Smooth muscle cell (in vitro differentiated cells): ENCODE data around the gene FLOT2. TPM values are rescaled to one million over a fixed set of nuclear protein-coding genes. Genes with fewer than 3 reads are reported as not detected.

ENCODE experiments used
- DNase-seq: peaks from one replicate; lab custom pipeline; 2025; ENCODE audit not compliant: unreplicated experiment; lab: John Stamatoyannopoulos, UW
- H2AFZ ChIP-seq: fragments of 200-600 bp; sonication (generic); 2 replicates; pipeline ENCODE4 v1.6.0; 2016; ENCODE audit warnings: antibody characterized with exemption, low read depth, mild to moderate bottlenecking
- H3F3A ChIP-seq: fragments of 200-600 bp; sonication (generic); 2 replicates; pipeline ENCODE4 v1.6.0; 2017; ENCODE audit warnings: antibody characterized with exemption, low read depth
- H3K27ac ChIP-seq: fragments of 200-600 bp; sonication (generic); 2 replicates; pipeline ENCODE4 v1.5.1; 2016; ENCODE audit warnings: low read depth, mild to moderate bottlenecking
- H3K27me3 ChIP-seq: fragments of 200-600 bp; sonication (generic); 2 replicates; pipeline ENCODE4 v1.6.1; 2016; ENCODE audit warnings: low read depth, mild to moderate bottlenecking
- H3K36me3 ChIP-seq: fragments of 200-600 bp; sonication (generic); 2 replicates; pipeline ENCODE4 v1.5.1; 2016; ENCODE audit warnings: low read depth
- H3K4me1 ChIP-seq: fragments of 200-600 bp; sonication (generic); 2 replicates; pipeline ENCODE4 v1.5.1; 2016; ENCODE audit warnings: low read depth
- H3K4me2 ChIP-seq: fragments of 200-600 bp; sonication (generic); 2 replicates; pipeline ENCODE4 v1.6.0; 2016; ENCODE audit warnings: mild to moderate bottlenecking
- H3K4me3 ChIP-seq: fragments of 200-600 bp; sonication (generic); 2 replicates; pipeline ENCODE4 v1.5.1; 2016; ENCODE audit warnings: mild to moderate bottlenecking
- H3K79me2 ChIP-seq: fragments of 200-600 bp; sonication (generic); 2 replicates; pipeline ENCODE4 v1.6.0; 2016; ENCODE audit warnings: low read depth, mild to moderate bottlenecking
- H3K9ac ChIP-seq: fragments of 200-600 bp; sonication (generic); 2 replicates; pipeline ENCODE4 v1.6.0; 2016; ENCODE audit warnings: low read depth
- H3K9me3 ChIP-seq: fragments of 200-600 bp; sonication (generic); replicated peaks from 2 replicates; pipeline ENCODE4 v1.5.1; 2016; ENCODE audit warnings: low read depth
- H4K20me1 ChIP-seq: fragments of 200-600 bp; sonication (generic); 2 replicates; pipeline ENCODE4 v1.6.0; 2016; ENCODE audit warnings: low read depth
- WGBS: methylation state at CpG from one replicate; pipeline ENCODE4 v1.1.7; 2016; ENCODE audit warnings: low lambda C conversion rate; 5-methylcytosine and 5-hydroxymethylcytosine counted together
- polyA plus RNA-seq: library from polyadenylated mRNA; unstranded; fragments of >200 nt; fragmentation: Nextera tagmentation; extraction: Ambion mirVana; gene quantifications from 2 replicates; pipeline ENCODE4 v1.2.1, GENCODE V29; 2016
- total RNA-seq: library from RNA; depleted of rRNA; stranded (reverse); fragments of >200 nt; gene quantifications from 2 replicates; pipeline ENCODE4 v1.2.3, GENCODE V29; 2014
- TF ChIP-seq, protein P1 (sequence below): fragments of 200-600 bp; sonication (generic); IDR thresholded peaks from 2 replicates; pipeline ENCODE4 v1.5.1; 2017; ENCODE audit warnings: borderline replicate concordance, mild to moderate bottlenecking, antibody characterized with exemption; ENCODE audit not compliant: insufficient read depth, poor library complexity, severe bottlenecking

FLOT2 gene
- total and polyA plus RNA-seq, 2 experiments from 2014 or later: 18.1 to 40.1 TPM

DNA sequence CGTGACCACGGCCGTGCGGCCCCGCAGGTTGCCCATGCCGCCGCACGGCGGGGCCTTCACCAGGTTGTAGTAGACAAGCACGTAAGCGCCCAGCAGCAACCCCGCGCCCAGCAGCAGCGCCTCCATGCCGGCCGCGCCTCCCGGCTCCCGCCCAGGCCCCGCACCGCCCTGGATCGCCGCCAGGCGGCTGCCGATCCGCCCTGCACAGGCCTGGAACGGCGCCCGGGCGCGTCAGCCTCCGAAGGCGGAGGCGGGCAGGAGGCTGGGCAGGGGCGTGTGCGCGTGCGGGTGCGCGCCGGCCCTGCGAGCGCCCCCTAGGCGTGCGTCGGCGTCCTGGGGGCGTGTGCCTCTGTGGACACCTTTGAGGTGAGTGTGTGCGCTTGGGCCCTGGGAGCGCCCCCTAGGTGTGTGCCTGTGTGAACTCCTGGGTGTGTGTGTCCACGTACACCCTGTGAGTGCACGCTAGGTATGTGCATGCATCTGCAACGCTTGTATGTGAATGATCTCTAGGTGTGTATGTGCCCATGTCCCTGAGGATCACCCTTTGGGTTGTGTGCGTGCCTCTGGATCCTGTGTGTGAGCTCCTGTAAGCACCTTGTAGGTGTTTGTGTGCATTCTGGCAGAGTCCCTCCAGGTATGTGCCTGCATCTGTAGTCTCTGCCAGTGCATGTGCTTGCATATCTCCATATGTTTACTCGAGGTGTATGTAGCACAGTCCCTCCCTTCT is 5.4 kb upstream of the FLOT2 start, which contains the start of gene DHRS13:
DHRS13 (minus strand) TSS at position 261 of the 727 bp plus-strand sequence; CDS start at position 126, 135 bp downstream.
- Histone ChIP-seq H3K4me2 (peak within 1 kb of the TSS; percentile 97), H2AFZ (peak within 1 kb of the TSS; percentile 50), H3K27ac (no peak within 1 kb of the TSS), H4K20me1 (peaks cover 15% of the 10 kb centered on the region), H3K4me1 (peaks cover 1% of the 10 kb centered on the region), H3F3A (peaks cover 16% of the 10 kb centered on the region), H3K36me3 (no peaks in the 10 kb centered on the region), H3K27me3 (no peaks in the 10 kb centered on the region), H3K4me3 (peak within 1 kb of the TSS; percentile 81), H3K79me2 (no peaks in the 10 kb centered on the region), H3K9me3 (no peaks in the 10 kb centered on the region), H3K9ac (peak within 1 kb of the TSS; percentile 48)
- TF ChIP-seq, protein P1, sequence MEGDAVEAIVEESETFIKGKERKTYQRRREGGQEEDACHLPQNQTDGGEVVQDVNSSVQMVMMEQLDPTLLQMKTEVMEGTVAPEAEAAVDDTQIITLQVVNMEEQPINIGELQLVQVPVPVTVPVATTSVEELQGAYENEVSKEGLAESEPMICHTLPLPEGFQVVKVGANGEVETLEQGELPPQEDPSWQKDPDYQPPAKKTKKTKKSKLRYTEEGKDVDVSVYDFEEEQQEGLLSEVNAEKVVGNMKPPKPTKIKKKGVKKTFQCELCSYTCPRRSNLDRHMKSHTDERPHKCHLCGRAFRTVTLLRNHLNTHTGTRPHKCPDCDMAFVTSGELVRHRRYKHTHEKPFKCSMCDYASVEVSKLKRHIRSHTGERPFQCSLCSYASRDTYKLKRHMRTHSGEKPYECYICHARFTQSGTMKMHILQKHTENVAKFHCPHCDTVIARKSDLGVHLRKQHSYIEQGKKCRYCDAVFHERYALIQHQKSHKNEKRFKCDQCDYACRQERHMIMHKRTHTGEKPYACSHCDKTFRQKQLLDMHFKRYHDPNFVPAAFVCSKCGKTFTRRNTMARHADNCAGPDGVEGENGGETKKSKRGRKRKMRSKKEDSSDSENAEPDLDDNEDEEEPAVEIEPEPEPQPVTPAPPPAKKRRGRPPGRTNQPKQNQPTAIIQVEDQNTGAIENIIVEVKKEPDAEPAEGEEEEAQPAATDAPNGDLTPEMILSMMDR: peak; percentile 90
- WGBS: 3% methylated on average over 54 of the region's 55 CpGs
- DNase-seq: peak; percentile 75

DNA sequence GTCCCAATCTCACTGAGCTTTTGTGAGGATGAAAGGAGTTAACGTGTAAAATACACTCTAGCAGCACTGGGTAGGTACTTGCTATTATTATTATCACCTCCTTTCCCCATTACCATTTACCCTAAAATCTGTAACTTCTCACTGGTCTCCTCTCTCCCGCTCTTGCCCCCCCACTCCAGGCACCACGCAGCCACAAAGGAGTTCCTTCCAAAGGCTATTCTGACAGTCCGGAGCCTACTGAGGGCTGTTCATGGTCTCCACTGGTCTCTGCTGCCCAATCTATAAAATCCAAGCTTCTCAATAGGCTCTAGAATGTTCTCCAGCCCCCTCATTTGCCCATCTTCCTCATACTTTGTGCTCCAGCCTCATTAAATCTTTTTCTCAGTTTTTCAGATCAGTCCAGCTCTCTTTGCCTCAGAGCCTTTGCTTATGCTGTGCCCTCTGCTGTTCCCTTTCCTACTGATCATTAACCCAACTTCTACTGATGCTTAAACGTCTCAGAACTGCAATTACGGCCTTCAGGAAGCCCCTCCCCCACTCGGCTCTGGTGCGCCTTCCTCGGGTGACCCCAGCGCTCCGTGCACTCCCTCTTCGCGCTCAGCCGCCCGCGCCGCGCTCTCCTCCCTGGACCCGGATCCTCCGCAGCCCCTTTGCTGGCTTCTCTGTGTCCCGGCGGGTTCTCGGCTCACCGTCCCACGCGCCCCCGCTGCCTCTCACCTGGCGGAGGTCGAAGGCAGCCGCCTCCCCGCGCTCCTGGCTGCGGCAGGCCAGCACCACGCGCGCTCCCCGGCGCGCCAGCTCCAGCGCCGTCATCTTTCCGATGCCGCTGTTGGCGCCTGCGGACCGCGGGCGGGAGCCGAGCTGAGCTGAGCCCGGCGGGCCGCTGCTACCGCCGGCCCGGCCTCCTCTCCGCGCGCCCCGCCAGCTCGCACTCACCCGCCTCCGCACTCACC is 4.6 kb upstream of the FLOT2 start:
- TF ChIP-seq, protein P1: no peak
- Histone ChIP-seq H3K36me3 (no peaks in the 10 kb centered on the region), H3K27ac (no peak overlapping the region), H3K4me2 (peak overlapping the region; percentile 97), H3K79me2 (no peaks in the 10 kb centered on the region), H3K4me3 (peak overlapping the region; percentile 81), H3K9me3 (no peaks in the 10 kb centered on the region), H3K27me3 (no peaks in the 10 kb centered on the region), H2AFZ (peak overlapping the region; percentile 50), H3F3A (peaks cover 20% of the 10 kb centered on the region), H4K20me1 (peaks cover 6% of the 10 kb centered on the region), H3K9ac (peak overlapping the region; percentile 48), H3K4me1 (peaks cover 5% of the 10 kb centered on the region)
- WGBS: 4% methylated on average over 58 of the region's 62 CpGs
- DNase-seq: no peak

DNA sequence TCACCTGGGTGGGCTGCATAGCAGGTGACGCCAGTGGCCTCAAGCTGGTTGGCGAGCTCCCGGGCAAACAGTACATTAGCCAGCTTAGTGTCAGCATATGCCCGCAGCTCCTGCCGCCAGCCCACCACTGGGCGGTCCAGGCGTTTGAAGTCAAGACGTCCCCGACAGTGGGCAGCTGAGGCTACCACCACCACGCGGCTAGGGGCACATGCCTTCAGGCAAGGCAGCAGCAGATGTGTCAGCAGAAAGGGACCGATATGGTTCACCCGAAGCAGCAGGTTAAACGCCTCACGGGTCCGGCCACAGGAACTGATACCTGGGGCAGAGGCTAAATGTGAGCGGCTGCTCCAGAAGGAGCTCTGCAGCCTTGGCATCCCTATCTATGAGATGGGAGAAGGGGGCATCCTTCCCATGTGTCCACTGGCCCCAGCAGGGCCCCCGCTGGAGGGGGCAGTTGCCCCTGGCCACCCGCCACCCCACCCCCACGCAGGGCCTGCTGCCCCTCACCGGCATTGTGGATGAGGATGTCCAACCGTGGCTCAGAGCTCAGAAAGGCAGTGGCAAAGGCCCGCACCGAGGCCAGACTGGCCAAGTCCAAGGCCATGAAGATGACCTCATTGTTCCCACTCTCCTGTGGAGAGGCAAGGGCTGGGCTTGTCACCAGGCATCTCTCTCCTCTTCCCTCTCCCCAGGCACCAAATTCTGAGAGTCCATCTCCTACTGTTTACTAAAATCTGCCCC is 3.6 kb upstream of the FLOT2 start:
- WGBS: 94% methylated on average over 21 of the region's 24 CpGs
- Histone ChIP-seq H3K27me3 (no peaks in the 10 kb centered on the region), H3K4me2 (peak overlapping the region; percentile 97), H3K4me3 (no peak overlapping the region), H3K79me2 (no peaks in the 10 kb centered on the region), H2AFZ (no peak overlapping the region), H3K4me1 (peaks cover 10% of the 10 kb centered on the region), H3K27ac (no peak overlapping the region), H3K36me3 (no peaks in the 10 kb centered on the region), H3F3A (peaks cover 26% of the 10 kb centered on the region), H4K20me1 (peaks cover 12% of the 10 kb centered on the region), H3K9me3 (no peaks in the 10 kb centered on the region), H3K9ac (no peak overlapping the region)
- TF ChIP-seq, protein P1: no peak
- no peak for DNase-seq
